ENCODE results near the gene SPG11.

DNA sequence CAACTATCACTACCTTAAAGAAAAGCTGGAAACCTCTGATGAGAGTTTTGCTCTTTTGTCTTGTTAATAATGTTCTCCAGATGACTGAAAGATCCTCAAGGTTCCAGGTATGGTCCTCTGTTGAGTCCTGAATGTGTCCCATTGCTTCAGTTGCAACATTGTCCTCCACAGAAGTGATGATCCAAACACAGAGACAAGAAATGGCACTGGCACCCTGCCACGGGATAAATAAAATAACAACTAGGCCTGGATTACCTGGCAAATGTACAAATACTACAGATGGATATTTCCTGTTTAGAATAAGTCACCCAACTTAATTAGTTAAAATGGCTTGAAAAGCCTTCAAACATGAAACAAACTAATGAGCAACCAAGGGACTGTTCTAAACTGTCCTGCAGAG lies 68.2 kb downstream of the SPG11 start:
- TF ChIP-seq, protein P1, sequence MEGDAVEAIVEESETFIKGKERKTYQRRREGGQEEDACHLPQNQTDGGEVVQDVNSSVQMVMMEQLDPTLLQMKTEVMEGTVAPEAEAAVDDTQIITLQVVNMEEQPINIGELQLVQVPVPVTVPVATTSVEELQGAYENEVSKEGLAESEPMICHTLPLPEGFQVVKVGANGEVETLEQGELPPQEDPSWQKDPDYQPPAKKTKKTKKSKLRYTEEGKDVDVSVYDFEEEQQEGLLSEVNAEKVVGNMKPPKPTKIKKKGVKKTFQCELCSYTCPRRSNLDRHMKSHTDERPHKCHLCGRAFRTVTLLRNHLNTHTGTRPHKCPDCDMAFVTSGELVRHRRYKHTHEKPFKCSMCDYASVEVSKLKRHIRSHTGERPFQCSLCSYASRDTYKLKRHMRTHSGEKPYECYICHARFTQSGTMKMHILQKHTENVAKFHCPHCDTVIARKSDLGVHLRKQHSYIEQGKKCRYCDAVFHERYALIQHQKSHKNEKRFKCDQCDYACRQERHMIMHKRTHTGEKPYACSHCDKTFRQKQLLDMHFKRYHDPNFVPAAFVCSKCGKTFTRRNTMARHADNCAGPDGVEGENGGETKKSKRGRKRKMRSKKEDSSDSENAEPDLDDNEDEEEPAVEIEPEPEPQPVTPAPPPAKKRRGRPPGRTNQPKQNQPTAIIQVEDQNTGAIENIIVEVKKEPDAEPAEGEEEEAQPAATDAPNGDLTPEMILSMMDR (IDR thresholded peaks at IDR 0.05; ENCODE audit: low read depth, low read length, poor library complexity, severe bottlenecking), result no peak
- no peak for TF ChIP-seq EZH2phosphoT487 (IDR thresholded peaks at IDR 0.05; ENCODE audit: borderline replicate concordance, low read length)
